ENCODE results near the gene TDRD1.

Gene TDRD1

DNA sequence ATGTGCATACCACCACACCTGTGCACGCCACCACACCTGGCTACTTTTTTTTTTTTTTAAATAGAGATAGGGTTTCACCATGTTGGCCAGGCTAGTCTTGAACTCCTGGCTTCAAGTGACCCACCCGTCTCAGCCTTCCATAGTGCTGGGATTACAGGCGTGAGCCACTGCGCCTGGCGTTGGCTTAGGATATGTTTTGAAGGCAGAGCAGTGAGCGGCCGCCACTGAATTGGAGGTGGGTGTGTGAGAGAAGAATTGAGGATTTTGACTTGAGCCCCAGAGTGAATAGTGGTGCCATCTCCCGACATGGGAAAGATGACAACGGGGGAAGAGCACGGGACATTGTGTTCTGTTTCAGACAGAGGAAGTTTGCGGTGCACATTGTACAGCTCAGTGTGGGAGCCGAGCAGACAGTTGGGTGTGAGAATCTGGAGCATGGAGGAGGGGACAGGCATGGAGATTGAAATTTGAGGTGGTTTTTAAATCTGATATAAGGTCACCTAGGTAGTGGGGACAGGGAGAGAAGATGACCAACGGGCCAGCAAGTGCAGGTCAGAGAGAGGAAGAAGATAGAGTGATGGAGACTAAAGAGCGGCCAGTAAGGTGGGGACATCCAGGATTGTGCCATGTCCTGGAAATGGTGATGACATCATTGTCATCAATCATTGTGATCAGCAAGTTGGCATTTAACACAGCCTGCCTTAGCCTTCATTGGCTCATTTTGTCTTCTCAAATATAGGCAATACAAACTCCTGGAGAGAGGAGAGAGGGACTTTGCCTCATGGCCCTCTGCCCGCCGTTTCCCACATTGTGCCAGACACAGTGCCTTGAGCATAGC is 95.7 kb downstream of the TDRD1 start:
- Histone ChIP-seq H3K79me2 (ENCODE audit: insufficient read depth, low read length) (no peaks in the 10 kb centered on the region), H3K36me3 (ENCODE audit: insufficient read depth, low read length) (no peaks in the 10 kb centered on the region), H4K20me1 (ENCODE audit: insufficient read depth, low read length) (no peaks in the 10 kb centered on the region), H3K9me2 (ENCODE audit: low read depth, low read length) (no peaks in the 10 kb centered on the region), H2AFZ (ENCODE audit: low read length) (no peak overlapping the region), H3K27ac (ENCODE audit: low read depth, low read length, poor library complexity, severe bottlenecking) (no peak overlapping the region), H3K4me2 (ENCODE audit: low read length) (no peak overlapping the region), H3F3A (ENCODE audit: insufficient read depth, low read length) (no peaks in the 10 kb centered on the region), H3K27me3 (ENCODE audit: insufficient read depth, low read length) (no peaks in the 10 kb centered on the region), H3K4me3 (ENCODE audit: low read depth, low read length, poor library complexity, severe bottlenecking) (no peak overlapping the region), H3K9me3 (ENCODE audit: low read length) (no peaks in the 10 kb centered on the region), H3K9ac (ENCODE audit: low read length) (no peak overlapping the region), H3K4me1 (ENCODE audit: insufficient read depth, low read length, severe bottlenecking) (no peaks in the 10 kb centered on the region)
- no peak for TF ChIP-seq CTCF (IDR thresholded peaks at IDR 0.05; ENCODE audit: low read length)
- TF ChIP-seq EZH2 (IDR thresholded peaks at IDR 0.05; ENCODE audit: borderline replicate concordance, low read length): no peak

- Histone ChIP-seq H2AFZ (ENCODE audit: low read length) (no peak overlapping the region), H3K79me2 (ENCODE audit: insufficient read depth, low read length) (no peaks in the 10 kb centered on the region), H3K9me2 (ENCODE audit: low read depth, low read length) (no peaks in the 10 kb centered on the region), H3K4me2 (ENCODE audit: low read length) (no peak overlapping the region), H3K4me1 (ENCODE audit: insufficient read depth, low read length, severe bottlenecking) (no peaks in the 10 kb centered on the region), H3K9ac (ENCODE audit: low read length) (no peak overlapping the region), H4K20me1 (ENCODE audit: insufficient read depth, low read length) (no peaks in the 10 kb centered on the region), H3K4me3 (ENCODE audit: low read depth, low read length, poor library complexity, severe bottlenecking) (no peak overlapping the region), H3K36me3 (ENCODE audit: insufficient read depth, low read length) (no peaks in the 10 kb centered on the region), H3K27ac (ENCODE audit: low read depth, low read length, poor library complexity, severe bottlenecking) (no peak overlapping the region), H3K9me3 (ENCODE audit: low read length) (no peaks in the 10 kb centered on the region), H3F3A (ENCODE audit: insufficient read depth, low read length) (no peaks in the 10 kb centered on the region), H3K27me3 (ENCODE audit: insufficient read depth, low read length) (no peaks in the 10 kb centered on the region)
- TF ChIP-seq CTCF (IDR thresholded peaks at IDR 0.05; ENCODE audit: low read length) (no peak), EZH2 (IDR thresholded peaks at IDR 0.05; ENCODE audit: borderline replicate concordance, low read length) (no peak)
Measured at GRCh38 chr10:114276066-114276465, 96.9 kb downstream of the TDRD1 start.

DNA sequence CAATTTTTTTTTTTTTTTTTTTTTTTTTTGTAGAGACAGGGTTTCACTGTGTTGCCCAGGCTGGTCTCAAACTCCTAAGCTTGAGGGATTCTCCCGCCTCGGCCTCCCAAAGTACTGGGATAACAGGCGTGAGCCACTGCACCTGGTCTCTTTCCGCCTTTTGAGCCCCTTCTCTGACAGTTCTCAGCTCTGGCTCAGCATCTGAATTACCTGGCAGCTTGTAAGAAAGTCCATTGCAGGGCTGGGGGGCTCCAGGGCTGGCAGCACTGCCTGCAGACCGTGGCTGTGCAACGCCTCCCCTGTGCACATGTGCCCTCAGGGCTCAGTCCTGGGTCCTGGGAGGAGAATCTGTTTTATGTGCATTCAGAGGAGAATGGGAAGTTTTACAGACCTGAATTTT is 97.5 kb downstream of the TDRD1 start:
- H3K9me2 ChIP-seq (ENCODE audit: low read depth, low read length): no peaks in the 10 kb centered on the region
- H3K9me3 ChIP-seq (ENCODE audit: low read length): no peaks in the 10 kb centered on the region
- no peak overlapping the region for H3K9ac ChIP-seq (ENCODE audit: low read length)
- H3K4me1 ChIP-seq (ENCODE audit: insufficient read depth, low read length, severe bottlenecking): no peaks in the 10 kb centered on the region
- no peaks in the 10 kb centered on the region for H4K20me1 ChIP-seq (ENCODE audit: insufficient read depth, low read length)
- H3K4me3 ChIP-seq (ENCODE audit: low read depth, low read length, poor library complexity, severe bottlenecking): no peak overlapping the region
- no peaks in the 10 kb centered on the region for H3K36me3 ChIP-seq (ENCODE audit: insufficient read depth, low read length)
- TF ChIP-seq EZH2 (IDR thresholded peaks at IDR 0.05; ENCODE audit: borderline replicate concordance, low read length) (no peak), CTCF (IDR thresholded peaks at IDR 0.05; ENCODE audit: low read length) (no peak)
- H3K79me2 ChIP-seq (ENCODE audit: insufficient read depth, low read length): no peaks in the 10 kb centered on the region
- no peak overlapping the region for H3K27ac ChIP-seq (ENCODE audit: low read depth, low read length, poor library complexity, severe bottlenecking)
- H3F3A ChIP-seq (ENCODE audit: insufficient read depth, low read length): no peaks in the 10 kb centered on the region
- H3K4me2 ChIP-seq (ENCODE audit: low read length): no peak overlapping the region
- H3K27me3 ChIP-seq (ENCODE audit: insufficient read depth, low read length): no peaks in the 10 kb centered on the region; the same call in 1 of the 2 replicates
- no peak overlapping the region for H2AFZ ChIP-seq (ENCODE audit: low read length)
